Panc1 (cell line): ENCODE measurements around the gene SLX4IP. TPM values are rescaled to one million over a fixed set of nuclear protein-coding genes. Genes with fewer than 3 reads are reported as not detected.

Experiments
- ATAC-seq: fragments of 200-7000 bp; cut with Tn5 transposase; 2 replicates; pipeline ENCODE4 v1.9.1; 2020; ENCODE audit warnings: mild to moderate bottlenecking, moderate library complexity
- BruUV-seq: library from RNA; stranded (reverse); fragments of 400-500 nt; replicated peaks from 2 replicates; lab custom pipeline; 2021; lab: Mats Ljungman, UMichigan
- CTCF ChIA-PET: fragments of 300-600 bp; sonication (Branson Sonifier 250); formaldehyde crosslinking; loops from one replicate; lab custom pipeline; 2022; ENCODE audit warnings: antibody characterized with exemption; lab: Charles Lee
- POLR2A ChIA-PET: fragments of 300-600 bp; sonication (Branson Sonifier 250); formaldehyde crosslinking; loops from one replicate; lab custom pipeline; 2022; ENCODE audit warnings: antibody characterized with exemption; lab: Charles Lee
- DNase-seq: peaks from one replicate; pipeline ENCODE4 v3.0.0-alpha.2; 2010; ENCODE audit warnings: low read depth, low spot score
- H3K27ac ChIP-seq: 2 replicates; pipeline ENCODE4 v1.5.1; 2011; ENCODE audit warnings: mild to moderate bottlenecking, low read length, inconsistent platforms
- H3K27me3 ChIP-seq: fragments of 200-500 bp; sonication (Bioruptor generic); 2 replicates; pipeline ENCODE4 v1.6.0; 2014; ENCODE audit warnings: low read length, inconsistent platforms; ENCODE audit not compliant: control insufficient read depth, insufficient read depth
- H3K36me3 ChIP-seq: fragments of 200-500 bp; sonication (Bioruptor generic); 2 replicates; pipeline ENCODE4 v1.5.1; 2014; ENCODE audit warnings: inconsistent platforms, mild to moderate bottlenecking, low read length, moderate library complexity; ENCODE audit not compliant: control insufficient read depth, insufficient read depth
- H3K4me1 ChIP-seq: 2 replicates; pipeline ENCODE4 v1.5.1; 2011; ENCODE audit warnings: inconsistent platforms, mild to moderate bottlenecking, low read length, moderate library complexity; ENCODE audit not compliant: control insufficient read depth, insufficient read depth
- H3K4me3 ChIP-seq, 2 experiments: 2 replicates each; pipeline ENCODE4 v1.5.1; 2011 to 2012; ENCODE audit warnings: low read depth in 2 of 2, low read length in 2 of 2, mild to moderate bottlenecking in 2 of 2, inconsistent platforms in 1 of 2, moderate library complexity in 1 of 2
- H3K9me3 ChIP-seq: fragments of 200-500 bp; sonication (Bioruptor generic); 2 replicates; pipeline ENCODE4 v1.5.1; 2014; ENCODE audit warnings: low read depth, mild to moderate bottlenecking, inconsistent platforms, low read length, moderate library complexity; ENCODE audit not compliant: control insufficient read depth, insufficient read depth
- CTCF ChIP-seq: fragments of 450-650 bp; IDR thresholded peaks from 2 replicates; pipeline ENCODE4 v1.5.1; 2017; ENCODE audit warnings: mild to moderate bottlenecking
- POLR2AphosphoS5 ChIP-seq: IDR thresholded peaks from 2 replicates; pipeline ENCODE4 v1.6.1; 2012; ENCODE audit warnings: mild to moderate bottlenecking, low read depth, low read length, moderate library complexity
- REST ChIP-seq, 2 experiments: IDR thresholded peaks; 2 replicates each; pipeline ENCODE4 v1.6.1; 2011 to 2012; ENCODE audit warnings: low read depth in 2 of 2, control low read depth in 1 of 2, low read length in 1 of 2, mild to moderate bottlenecking in 1 of 2, moderate library complexity in 1 of 2; ENCODE audit not compliant: insufficient read depth in 1 of 2
- SIN3A ChIP-seq: IDR thresholded peaks from 2 replicates; pipeline ENCODE4 v1.6.1; 2012; ENCODE audit warnings: low read depth, mild to moderate bottlenecking, low read length, moderate library complexity, borderline replicate concordance; ENCODE audit not compliant: insufficient read depth
- TCF7L2 ChIP-seq: IDR thresholded peaks from 2 replicates; pipeline ENCODE4 v1.6.1; 2011; ENCODE audit warnings: mild to moderate bottlenecking, low read depth, low read length, inconsistent platforms
- in situ Hi-C: cut with HindIII; loops from 2 replicates; pipeline ENCODE4 v1.10.0; 2016; ENCODE audit warnings: low sequenced_read_pairs, low pct_unique_long_range_greater_than_20kb
- intact Hi-C: fragments of 100-400 bp; cut with micrococcal nuclease; formaldehyde crosslinking; loops from one replicate; pipeline ENCODE4 v1.10.0; 2022; ENCODE audit not compliant: unreplicated experiment
- total RNA-seq: library from RNA; stranded (reverse); gene quantifications from one replicate; pipeline ENCODE4 v1.2.1, GENCODE V29; 2021; ENCODE audit not compliant: unreplicated experiment

Gene SLX4IP
- total RNA-seq, 1 experiment from 2014 or later, result 5.4 TPM

- Histone ChIP-seq H3K27ac (no peak overlapping the region), H3K4me1 (no peaks in the 10 kb centered on the region), H3K27me3 (no peaks in the 10 kb centered on the region), H3K4me3 (no peak overlapping the region), H3K9me3 (no peaks in the 10 kb centered on the region), H3K36me3 (no peaks in the 10 kb centered on the region; the same call in 1 of the 2 replicates)
- ATAC-seq (no peak), DNase-seq (no peak)
- in situ Hi-C loops (no loop called here), intact Hi-C loops (no loop called here)
- ChIA-PET CTCF (no interaction called here), POLR2A (no interaction called here)
- no TSS peak for BruUV-seq
- no peak for TF ChIP-seq SIN3A
- no peak for TF ChIP-seq TCF7L2
- TF ChIP-seq POLR2AphosphoS5, result no peak
- no peak for TF ChIP-seq CTCF
- TF ChIP-seq REST (IDR thresholded peaks at IDR 0.05; ENCODE audit: insufficient read depth in 1 of 2, low read depth in 2 of 2, low read length in 1 of 2), result no peak
These were observed 223.1 kb downstream of the SLX4IP start for GRCh38 chr20:10658051-10658823.

DNA sequence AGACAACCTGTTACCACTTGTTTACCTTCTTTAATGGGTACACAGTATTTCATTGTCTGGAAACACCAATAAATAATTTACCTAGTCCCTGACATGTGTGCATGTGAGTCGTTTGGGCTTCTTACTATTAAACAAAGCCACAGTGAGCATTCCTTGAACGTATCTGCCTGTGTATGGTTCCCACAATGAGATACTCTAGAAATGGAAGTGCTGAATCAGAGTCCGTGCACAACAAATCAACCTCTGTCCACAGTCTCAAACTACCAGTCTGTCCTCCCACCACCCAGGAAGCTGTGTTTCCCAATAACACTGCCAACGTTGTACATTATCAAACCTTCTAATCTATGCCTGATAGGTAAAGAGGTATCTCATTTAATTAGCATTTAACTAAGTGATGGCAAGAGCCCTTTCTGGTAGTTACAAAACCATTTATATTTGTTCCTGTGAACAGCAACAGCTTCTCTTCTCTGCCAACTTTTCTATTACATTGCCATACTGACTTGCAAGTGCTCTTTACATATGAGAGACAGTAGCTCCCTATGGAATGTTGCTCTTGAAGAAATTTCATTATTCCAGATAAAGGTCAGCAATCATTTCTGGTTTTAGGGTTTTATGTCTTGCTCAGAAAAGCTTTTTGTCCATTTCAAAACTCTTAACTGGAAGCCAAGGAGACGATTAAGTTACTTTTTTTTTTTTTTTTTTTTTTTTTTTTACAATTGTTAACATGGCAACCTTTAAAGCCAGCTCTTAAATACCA, 223.9 kb downstream of the SLX4IP start:
- no peak for TF ChIP-seq SIN3A
- no peak for TF ChIP-seq CTCF
- no peak for TF ChIP-seq POLR2AphosphoS5
- TF ChIP-seq REST (IDR thresholded peaks at IDR 0.05; ENCODE audit: insufficient read depth in 1 of 2, low read depth in 2 of 2, low read length in 1 of 2), result no peak
- TF ChIP-seq TCF7L2, result no peak
- in situ Hi-C loops (no loop called here), intact Hi-C loops (no loop called here)
- CTCF ChIA-PET, result no interaction called here
- BruUV-seq, result no TSS peak
- no peak for ATAC-seq
- Histone ChIP-seq H3K4me1 (no peaks in the 10 kb centered on the region), H3K9me3 (no peaks in the 10 kb centered on the region), H3K27ac (no peak overlapping the region), H3K27me3 (no peaks in the 10 kb centered on the region), H3K36me3 (no peaks in the 10 kb centered on the region; the same call in 1 of the 2 replicates), H3K4me3 (no peak overlapping the region)
- POLR2A ChIA-PET, result interaction anchor here (0.6 kb wide), 1 partner anchor 12 kb away, joined by 12 read pairs; no protein-coding TSS in a partner anchor
- DNase-seq, result no peak
